Epithelial cell of esophagus (primary cell): ENCODE results near the gene CD93.

Source experiments
- DNase-seq: peaks from one replicate; pipeline ENCODE4 v3.0.0; 2010; ENCODE audit warnings: low read depth
- H3K4me3 ChIP-seq: 2 replicates; pipeline ENCODE4 v1.5.1; 2011; ENCODE audit warnings: mild to moderate bottlenecking, low read length, control low read depth
- CTCF ChIP-seq: IDR thresholded peaks from 2 replicates; pipeline ENCODE4 v1.5.1; 2011; ENCODE audit warnings: low read depth, mild to moderate bottlenecking, low read length, control low read depth, inconsistent platforms; ENCODE audit not compliant: insufficient read depth; ENCODE audit errors: missing control alignments

Gene CD93

GRCh38 chr20:23078351-23079015 is 7.6 kb downstream of the CD93 start:
- no peak for TF ChIP-seq CTCF
- H3K4me3 ChIP-seq = no peak overlapping the region
- DNase-seq = no peak

- no peak for DNase-seq
- H3K4me3 ChIP-seq = no peak overlapping the region
- no peak for TF ChIP-seq CTCF
Measured at GRCh38 chr20:23077277-23077676, 8.8 kb downstream of the CD93 start.

DNA sequence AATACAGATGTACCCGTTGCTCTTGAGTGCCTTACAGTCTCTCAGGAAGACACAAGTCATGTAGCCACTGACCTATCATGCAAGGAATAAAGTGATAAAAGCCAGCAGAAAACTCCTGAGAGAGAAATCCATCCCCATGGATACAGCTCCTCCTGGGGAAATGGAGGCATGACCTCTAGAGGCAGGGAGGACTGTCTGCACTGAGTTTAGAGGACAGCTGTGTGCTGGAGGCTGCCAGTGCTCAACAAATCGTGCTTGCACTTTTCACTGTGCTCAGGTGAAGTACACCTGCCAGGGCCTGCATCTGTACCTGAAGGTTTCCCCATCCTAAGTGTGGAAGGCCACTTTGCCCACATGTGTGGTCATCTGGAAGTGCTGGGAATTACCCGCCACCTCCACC is 12.1 kb downstream of the CD93 start:
- no peak for TF ChIP-seq CTCF
- no peak overlapping the region for H3K4me3 ChIP-seq
- DNase-seq = no peak

- H3K4me3 ChIP-seq = no peak overlapping the region
- no peak for DNase-seq
- TF ChIP-seq CTCF = no peak
Measured at GRCh38 chr20:23072892-23073586, 13.1 kb downstream of the CD93 start.

GRCh38 chr20:23071996-23072395 is 14.1 kb downstream of the CD93 start:
- no peak overlapping the region for H3K4me3 ChIP-seq
- no peak for TF ChIP-seq CTCF

GRCh38 chr20:23071398-23071797 is 14.7 kb downstream of the CD93 start:
- TF ChIP-seq CTCF = no peak
- no peak for DNase-seq

More at GRCh38 chr20:23071996-23072395, 14.1 kb downstream of the CD93 start:
- DNase-seq = no peak

More at GRCh38 chr20:23071398-23071797, 14.7 kb downstream of the CD93 start:
- no peak overlapping the region for H3K4me3 ChIP-seq
